Calu3 (cell line): ENCODE results near the gene AGTR2. TPM values are rescaled to one million over a fixed set of nuclear protein-coding genes. Genes with fewer than 3 reads are reported as not detected.
"Not testable (repeated sequence)": the region's sequence is repeated elsewhere in the genome, so short reads cannot be mapped to it uniquely, and the experiment has no call there.

Experiments
- Bru-seq: library from RNA; stranded (reverse); fragments of 400-500 nt; gene quantifications from one replicate; lab custom pipeline; 2021; lab: Mats Ljungman, UMichigan
- BruChase-seq, 2 experiments: library from RNA; stranded (reverse); fragments of 400-500 nt; gene quantifications; one replicate each; lab custom pipeline; 2021; lab: Mats Ljungman, UMichigan
- BruUV-seq: library from RNA; stranded (reverse); fragments of 400-500 nt; replicated peaks from 2 replicates; lab custom pipeline; 2021; lab: Mats Ljungman, UMichigan
- CTCF ChIA-PET: fragments of 300-600 bp; sonication (Branson Sonifier 250); formaldehyde crosslinking; loops from one replicate; lab custom pipeline; 2022; ENCODE audit warnings: antibody characterized with exemption; lab: Charles Lee
- DNase-seq: peaks from one replicate; pipeline ENCODE4 v3.0.0; 2022
- H3K27ac Mint-ChIP-seq: one replicate; pipeline ENCODE4 v1.8.0; 2022; ENCODE audit warnings: mixed read lengths; ENCODE audit not compliant: unreplicated experiment
- H3K27me3 Mint-ChIP-seq: one replicate; pipeline ENCODE4 v1.8.0; 2022; ENCODE audit warnings: mixed read lengths; ENCODE audit not compliant: unreplicated experiment
- H3K36me3 Mint-ChIP-seq: one replicate; pipeline ENCODE4 v1.8.0; 2022; ENCODE audit warnings: mild to moderate bottlenecking, moderate library complexity, mixed read lengths; ENCODE audit not compliant: insufficient read depth, unreplicated experiment
- H3K4me1 Mint-ChIP-seq: one replicate; pipeline ENCODE4 v1.8.0; 2022; ENCODE audit warnings: mild to moderate bottlenecking, low read depth, mixed read lengths; ENCODE audit not compliant: unreplicated experiment
- H3K4me3 Mint-ChIP-seq: one replicate; pipeline ENCODE4 v1.8.0; 2022; ENCODE audit warnings: mild to moderate bottlenecking, low read depth, moderate library complexity, mixed read lengths; ENCODE audit not compliant: unreplicated experiment
- H3K9me3 Mint-ChIP-seq: one replicate; pipeline ENCODE4 v1.8.0; 2022; ENCODE audit warnings: low read depth, mixed read lengths; ENCODE audit not compliant: unreplicated experiment
- CTCF ChIP-seq: fragments of 200-600 bp; IDR thresholded peaks from one replicate; pipeline ENCODE4 v1.8.0; 2022; ENCODE audit warnings: antibody characterized with exemption; ENCODE audit not compliant: unreplicated experiment
- intact Hi-C: fragments of 100-400 bp; cut with micrococcal nuclease; formaldehyde crosslinking; loops from one replicate; pipeline ENCODE4 v1.10.0; 2022; ENCODE audit not compliant: unreplicated experiment
- long read RNA-seq: library from polyadenylated mRNA; stranded (forward); transcript quantifications from one replicate; pipeline ENCODE4 v2.0.0, GENCODE V29; 2022
- total RNA-seq: library from RNA; stranded (reverse); gene quantifications from 2 replicates; pipeline ENCODE4 v1.2.3, GENCODE V29; 2022

Gene AGTR2
- not detected in 2 replicates for total RNA-seq
- Bru-seq, nascent RNA, result not detected
- BruChase-seq, experiment 1, labeled RNA remaining after a 6-hour chase, result not detected
- not detected for BruChase-seq, experiment 2, labeled RNA remaining after a 2-hour chase
- long read RNA-seq, result 0 reads

GRCh38 chrX:116170511-116170910 lies at the start of gene AGTR2:
TSS of gene AGTR2 (plus strand) at chrX:116170744. CDS start at chrX:116172281, 1,537 bp downstream.
- BruUV-seq, result no TSS peak
- no peaks in the 10 kb centered on the region for H3K4me1 Mint-ChIP-seq
- TF ChIP-seq CTCF, result no peak
- H3K4me3 Mint-ChIP-seq, result no peak within 1 kb of the TSS
- DNase-seq, result no peak
- H3K9me3 Mint-ChIP-seq, result no peaks in the 10 kb centered on the region
- H3K27me3 Mint-ChIP-seq, result no peaks in the 10 kb centered on the region
- H3K27ac Mint-ChIP-seq, result no peak within 1 kb of the TSS
- CTCF ChIA-PET, result no interaction called here
- H3K36me3 Mint-ChIP-seq, result no peaks in the 10 kb centered on the region
- intact Hi-C loops, result no loop called here

GRCh38 chrX:116135277-116135676 lies 35.3 kb upstream of the AGTR2 start:
- Mint-ChIP-seq H3K36me3 (no peaks in the 10 kb centered on the region), H3K9me3 (no peaks in the 10 kb centered on the region), H3K27ac (no peak overlapping the region), H3K27me3 (no peaks in the 10 kb centered on the region), H3K4me1 (no peaks in the 10 kb centered on the region), H3K4me3 (no peak overlapping the region)
- CTCF ChIA-PET, result no interaction called here
- no peak for DNase-seq
- intact Hi-C loops, result no loop called here
- no TSS peak for BruUV-seq
- TF ChIP-seq CTCF, result no peak

- H3K4me3 Mint-ChIP-seq, DNase-seq, BruUV-seq, H3K4me1 Mint-ChIP-seq, H3K27ac Mint-ChIP-seq, H3K27me3 Mint-ChIP-seq, H3K9me3 Mint-ChIP-seq, CTCF ChIA-PET, H3K36me3 Mint-ChIP-seq, intact Hi-C loops: not testable (repeated sequence)
Measured at GRCh38 chrX:116141270-116141669, 29.3 kb upstream of the AGTR2 start.

GRCh38 chrX:116142976-116143375 lies 27.6 kb upstream of the AGTR2 start:
- Mint-ChIP-seq H3K9me3 (no peaks in the 10 kb centered on the region), H3K27me3 (no peaks in the 10 kb centered on the region)
- no TSS peak for BruUV-seq

More at GRCh38 chrX:116142976-116143375, 27.6 kb upstream of the AGTR2 start:
- Mint-ChIP-seq H3K36me3 (no peaks in the 10 kb centered on the region), H3K4me1 (no peaks in the 10 kb centered on the region), H3K4me3 (no peak overlapping the region), H3K27ac (no peak overlapping the region)
- intact Hi-C loops, result no loop called here
- DNase-seq, result no peak
- CTCF ChIA-PET, result no interaction called here
- TF ChIP-seq CTCF, result no peak
